ENCODE data around the gene ZSCAN12. TPM values are rescaled to one million over a fixed set of nuclear protein-coding genes. Genes with fewer than 3 reads are reported as not detected.
"Not testable (repeated sequence)": the region's sequence is repeated elsewhere in the genome, so short reads cannot be mapped to it uniquely, and the experiment has no call there.

ZSCAN12 gene
- total RNA-seq, 2 experiments from 2014 or later: 2.0 to 2.3 TPM

- H3K9me3 Mint-ChIP-seq: no peaks in the 10 kb centered on the region
- no peaks in the 10 kb centered on the region for H3K4me1 ChIP-seq (ENCODE audit: insufficient read depth, low read length)
- TF ChIP-seq CTCF (IDR thresholded peaks at IDR 0.05): no peak
- H3K36me3 ChIP-seq (ENCODE audit: insufficient read depth, low read length): peaks cover 20% of the 10 kb centered on the region
- H3K9me3 ChIP-seq (ENCODE audit: control insufficient read depth in 1 of 2, insufficient read depth in 1 of 2, low read length in 2 of 2): no peaks in the 10 kb centered on the region
- ChIA-PET POLR2A (no interaction called here), CTCF (no interaction called here)
- no peaks in the 10 kb centered on the region for H3K27me3 Mint-ChIP-seq
- no peak overlapping the region for H3K4me3 Mint-ChIP-seq
- intact Hi-C loops (cut with DNase I, micrococcal nuclease): no loop called here
- H3K4me1 Mint-ChIP-seq (ENCODE audit: low read depth): no peaks in the 10 kb centered on the region
- DNase-seq (no peak), ATAC-seq (ENCODE audit: poor library complexity) (no peak)
- H3K4me3 ChIP-seq (ENCODE audit: low read length): no peak overlapping the region
- H3K27me3 ChIP-seq (ENCODE audit: control insufficient read depth in 1 of 2, insufficient read depth in 2 of 2, low read length in 2 of 2): no peaks in the 10 kb centered on the region
- peaks cover 36% of the 10 kb centered on the region for H3K36me3 Mint-ChIP-seq (ENCODE audit: low read depth)
- H3K27ac Mint-ChIP-seq: no peak overlapping the region
- no peak overlapping the region for H3K27ac ChIP-seq (ENCODE audit: low read depth in 1 of 2, low read length in 2 of 2)
These were observed 30.1 kb downstream of the ZSCAN12 start for GRCh38 chr6:28369463-28369862.

GRCh38 chr6:28368522-28368921 lies 31.0 kb downstream of the ZSCAN12 start:
- H3K27ac ChIP-seq (ENCODE audit: low read depth in 1 of 2, low read length in 2 of 2): no peak overlapping the region
- no peak overlapping the region for H3K27ac Mint-ChIP-seq
- no peak overlapping the region for H3K4me3 Mint-ChIP-seq
- H3K4me1 Mint-ChIP-seq (ENCODE audit: low read depth): no peaks in the 10 kb centered on the region
- H3K4me1 ChIP-seq (ENCODE audit: insufficient read depth, low read length): no peaks in the 10 kb centered on the region
- no peaks in the 10 kb centered on the region for H3K9me3 ChIP-seq (ENCODE audit: control insufficient read depth in 1 of 2, insufficient read depth in 1 of 2, low read length in 2 of 2)
- peaks cover 29% of the 10 kb centered on the region for H3K36me3 ChIP-seq (ENCODE audit: insufficient read depth, low read length)
- ChIA-PET POLR2A (no interaction called here), CTCF (no interaction called here)
- no peaks in the 10 kb centered on the region for H3K27me3 ChIP-seq (ENCODE audit: control insufficient read depth in 1 of 2, insufficient read depth in 2 of 2, low read length in 2 of 2)
- no peaks in the 10 kb centered on the region for H3K27me3 Mint-ChIP-seq
- no peak overlapping the region for H3K4me3 ChIP-seq (ENCODE audit: low read length)
- no peak for ATAC-seq (ENCODE audit: poor library complexity)
- intact Hi-C loops (cut with DNase I, micrococcal nuclease): no loop called here
- H3K36me3 Mint-ChIP-seq (ENCODE audit: low read depth): peaks cover 45% of the 10 kb centered on the region
- DNase-seq: peak in 1 of 14 experiments; percentile 9
- no peaks in the 10 kb centered on the region for H3K9me3 Mint-ChIP-seq
- TF ChIP-seq CTCF (IDR thresholded peaks at IDR 0.05): no peak

GRCh38 chr6:28365590-28365989 lies 34.0 kb downstream of the ZSCAN12 start:
- H3K27ac ChIP-seq (ENCODE audit: low read depth in 1 of 2, low read length in 2 of 2); H3K27me3 Mint-ChIP-seq; CTCF ChIA-PET; DNase-seq; H3K4me3 Mint-ChIP-seq; POLR2A ChIA-PET; H3K4me1 Mint-ChIP-seq (ENCODE audit: low read depth); H3K27ac Mint-ChIP-seq; H3K27me3 ChIP-seq (ENCODE audit: control insufficient read depth in 1 of 2, insufficient read depth in 2 of 2, low read length in 2 of 2); H3K4me1 ChIP-seq (ENCODE audit: insufficient read depth, low read length); H3K9me3 ChIP-seq (ENCODE audit: control insufficient read depth in 1 of 2, insufficient read depth in 1 of 2, low read length in 2 of 2); intact Hi-C loops (cut with DNase I, micrococcal nuclease); H3K4me3 ChIP-seq (ENCODE audit: low read length); H3K9me3 Mint-ChIP-seq; ATAC-seq (ENCODE audit: poor library complexity): not testable (repeated sequence)
- peaks cover 32% of the 10 kb centered on the region for H3K36me3 ChIP-seq (ENCODE audit: insufficient read depth, low read length)
- H3K36me3 Mint-ChIP-seq (ENCODE audit: low read depth): peaks cover 61% of the 10 kb centered on the region

- Histone ChIP-seq H3K27ac (ENCODE audit: low read depth in 1 of 2, low read length in 2 of 2) (no peak overlapping the region), H3K36me3 (ENCODE audit: insufficient read depth, low read length) (peaks cover 26% of the 10 kb centered on the region), H3K9me3 (ENCODE audit: control insufficient read depth in 1 of 2, insufficient read depth in 1 of 2, low read length in 2 of 2) (no peaks in the 10 kb centered on the region), H3K4me1 (ENCODE audit: insufficient read depth, low read length) (peaks cover 10% of the 10 kb centered on the region), H3K27me3 (ENCODE audit: control insufficient read depth in 1 of 2, insufficient read depth in 2 of 2, low read length in 2 of 2) (no peaks in the 10 kb centered on the region), H3K4me3 (ENCODE audit: low read length) (no peak overlapping the region)
- Mint-ChIP-seq H3K36me3 (ENCODE audit: low read depth) (peaks cover 44% of the 10 kb centered on the region), H3K4me3 (no peak overlapping the region), H3K27ac (no peak overlapping the region), H3K9me3 (no peaks in the 10 kb centered on the region), H3K27me3 (no peaks in the 10 kb centered on the region), H3K4me1 (ENCODE audit: low read depth) (peaks cover 9% of the 10 kb centered on the region)
- intact Hi-C loops (cut with DNase I, micrococcal nuclease): no loop called here
- ChIA-PET POLR2A (no interaction called here), CTCF (no interaction called here)
- DNase-seq (no peak), ATAC-seq (ENCODE audit: poor library complexity) (no peak)
- TF ChIP-seq CTCF (IDR thresholded peaks at IDR 0.05): no peak
These were observed 38.6 kb downstream of the ZSCAN12 start for GRCh38 chr6:28360961-28361360.

GRCh38 chr6:28359562-28359961 lies 40.0 kb downstream of the ZSCAN12 start:
- H3K27ac ChIP-seq (ENCODE audit: low read depth in 1 of 2, low read length in 2 of 2); DNase-seq; H3K9me3 ChIP-seq (ENCODE audit: control insufficient read depth in 1 of 2, insufficient read depth in 1 of 2, low read length in 2 of 2); H3K27ac Mint-ChIP-seq; H3K9me3 Mint-ChIP-seq; H3K27me3 ChIP-seq (ENCODE audit: control insufficient read depth in 1 of 2, insufficient read depth in 2 of 2, low read length in 2 of 2); ATAC-seq (ENCODE audit: poor library complexity); H3K4me3 Mint-ChIP-seq; H3K27me3 Mint-ChIP-seq; POLR2A ChIA-PET; H3K4me3 ChIP-seq (ENCODE audit: low read length); CTCF ChIA-PET: not testable (repeated sequence)
- peaks cover 30% of the 10 kb centered on the region for H3K36me3 Mint-ChIP-seq (ENCODE audit: low read depth)
- intact Hi-C loops (cut with DNase I, micrococcal nuclease): loop anchor here (5.0 kb wide), 2 partner anchors 457 to 462 kb away; no protein-coding TSS in a partner anchor
- peaks cover 18% of the 10 kb centered on the region for H3K4me1 ChIP-seq (ENCODE audit: insufficient read depth, low read length)
- peaks cover 13% of the 10 kb centered on the region for H3K36me3 ChIP-seq (ENCODE audit: insufficient read depth, low read length)
- H3K4me1 Mint-ChIP-seq (ENCODE audit: low read depth): peaks cover 16% of the 10 kb centered on the region
